ENCODE measurements around the gene FCER2. TPM values are rescaled to one million over a fixed set of nuclear protein-coding genes. Genes with fewer than 3 reads are reported as not detected.
A peak's percentile ranks its signal among the peaks of the same experiment; 100 is the strongest.
"Not testable (repeated sequence)": the region's sequence is repeated elsewhere in the genome, so short reads cannot be mapped to it uniquely, and the experiment has no call there.

FCER2 gene
- total RNA-seq, 3 donors from 2014 or later (not counting 1 experiment from before 2014, with no cell fraction given) = 0.52 to 1.2 (median 1.0) TPM

- Histone ChIP-seq H3K36me3 (ENCODE audit: control insufficient read depth, insufficient read depth, low read length) (peaks cover 23% of the 10 kb centered on the region), H3K4me3 (ENCODE audit: low read length) (no peak overlapping the region), H3K27me3 (ENCODE audit: control insufficient read depth, insufficient read depth, low read length) (no peaks in the 10 kb centered on the region), H3K4me1 (ENCODE audit: control insufficient read depth, insufficient read depth, low read length) (peaks cover 11% of the 10 kb centered on the region), H3K9me3 (ENCODE audit: control insufficient read depth, insufficient read depth, low read length) (no peaks in the 10 kb centered on the region), H3K27ac (ENCODE audit: low read length) (no peak overlapping the region)
- Mint-ChIP-seq H3K4me3 (no peak overlapping the region), H3K4me1 (peaks cover 8 to 16% of the 10 kb centered on the region in 2 donors), H3K27me3 (ENCODE audit: low read depth in 2 of 2) (no peaks in the 10 kb centered on the region), H3K27ac (no peak overlapping the region), H3K36me3 (no peaks in the 10 kb centered on the region), H3K9me3 (peaks cover 0 to 2% of the 10 kb centered on the region in 2 donors)
- WGBS (ENCODE audit: insufficient coverage) = 96% methylated on average over 20 of the region's 20 CpGs
- TF ChIP-seq CTCF (IDR thresholded peaks at IDR 0.05) = no peak
- intact Hi-C loops (cut with micrococcal nuclease) = no loop called here
- no peak for ATAC-seq
- DNase-seq = no peak
Measured at GRCh38 chr19:7644550-7644877, 57.4 kb downstream of the FCER2 start.

- H3K4me1 ChIP-seq (ENCODE audit: control insufficient read depth, insufficient read depth, low read length) = peaks cover 18% of the 10 kb centered on the region
- H3K36me3 ChIP-seq (ENCODE audit: control insufficient read depth, insufficient read depth, low read length) = peaks cover 23% of the 10 kb centered on the region
- Mint-ChIP-seq H3K4me1 (peaks cover 8 to 22% of the 10 kb centered on the region in 2 donors), H3K27ac (peak overlapping the region in 1 of 2 donors; percentile 62)
- H3K9me3 Mint-ChIP-seq; H3K4me3 Mint-ChIP-seq; H3K9me3 ChIP-seq (ENCODE audit: control insufficient read depth, insufficient read depth, low read length); intact Hi-C loops (cut with micrococcal nuclease); H3K27ac ChIP-seq (ENCODE audit: low read length); H3K27me3 ChIP-seq (ENCODE audit: control insufficient read depth, insufficient read depth, low read length); H3K27me3 Mint-ChIP-seq (ENCODE audit: low read depth in 2 of 2); H3K36me3 Mint-ChIP-seq; H3K4me3 ChIP-seq (ENCODE audit: low read length): not testable (repeated sequence)
- 84% methylated on average over 10 of the region's 10 CpGs for WGBS (ENCODE audit: insufficient coverage)
- ATAC-seq = peak in 2 of 3 donors; percentile 32 to 35
- peak in 1 of 2 donors; percentile 52 for DNase-seq
Measured at GRCh38 chr19:7643629-7644549, 58.0 kb downstream of the FCER2 start.

- H3K27me3 ChIP-seq (ENCODE audit: control insufficient read depth, insufficient read depth, low read length) = no peaks in the 10 kb centered on the region
- H3K27ac Mint-ChIP-seq = peak overlapping the region in 1 of 2 donors; percentile 62
- peaks cover 0 to 2% of the 10 kb centered on the region in 2 donors for H3K9me3 Mint-ChIP-seq
- ATAC-seq (no peak), DNase-seq (no peak)
- intact Hi-C loops (cut with micrococcal nuclease) = no loop called here
- no peak overlapping the region for H3K4me3 Mint-ChIP-seq
- H3K36me3 Mint-ChIP-seq = no peaks in the 10 kb centered on the region
- H3K36me3 ChIP-seq (ENCODE audit: control insufficient read depth, insufficient read depth, low read length) = peaks cover 23% of the 10 kb centered on the region
- H3K4me1 ChIP-seq (ENCODE audit: control insufficient read depth, insufficient read depth, low read length) = peaks cover 26% of the 10 kb centered on the region
- TF ChIP-seq CTCF (IDR thresholded peaks at IDR 0.05) = no peak
- no peaks in the 10 kb centered on the region for H3K27me3 Mint-ChIP-seq (ENCODE audit: low read depth in 2 of 2)
- 92% methylated on average over 7 of the region's 8 CpGs for WGBS (ENCODE audit: insufficient coverage)
- H3K4me3 ChIP-seq (ENCODE audit: low read length) = no peak overlapping the region
- no peak overlapping the region for H3K27ac ChIP-seq (ENCODE audit: low read length)
- peaks cover 8 to 31% of the 10 kb centered on the region in 2 donors for H3K4me1 Mint-ChIP-seq
- no peaks in the 10 kb centered on the region for H3K9me3 ChIP-seq (ENCODE audit: control insufficient read depth, insufficient read depth, low read length)
Measured at GRCh38 chr19:7643031-7643415, 58.9 kb downstream of the FCER2 start.

- Mint-ChIP-seq H3K36me3 (no peaks in the 10 kb centered on the region), H3K4me1 (peaks cover 13 to 36% of the 10 kb centered on the region in 2 donors), H3K27ac (peak overlapping the region in 1 of 2 donors; percentile 62), H3K27me3 (ENCODE audit: low read depth in 2 of 2) (no peaks in the 10 kb centered on the region), H3K9me3 (peaks cover 0 to 2% of the 10 kb centered on the region in 2 donors), H3K4me3 (no peak overlapping the region)
- intact Hi-C loops (cut with micrococcal nuclease) = no loop called here
- H3K36me3 ChIP-seq (ENCODE audit: control insufficient read depth, insufficient read depth, low read length) = peaks cover 23% of the 10 kb centered on the region
- no peak overlapping the region for H3K27ac ChIP-seq (ENCODE audit: low read length)
- H3K27me3 ChIP-seq (ENCODE audit: control insufficient read depth, insufficient read depth, low read length) = no peaks in the 10 kb centered on the region
- peaks cover 31% of the 10 kb centered on the region for H3K4me1 ChIP-seq (ENCODE audit: control insufficient read depth, insufficient read depth, low read length)
- ATAC-seq (no peak), DNase-seq (no peak)
- TF ChIP-seq CTCF (IDR thresholded peaks at IDR 0.05) = no peak
- H3K9me3 ChIP-seq (ENCODE audit: control insufficient read depth, insufficient read depth, low read length) = no peaks in the 10 kb centered on the region
- WGBS (ENCODE audit: insufficient coverage) = 97% methylated on average over 27 of the region's 27 CpGs
- H3K4me3 ChIP-seq (ENCODE audit: low read length) = no peak overlapping the region
Measured at GRCh38 chr19:7642295-7643030, 59.5 kb downstream of the FCER2 start.
